CD8-positive, alpha-beta memory T cell (primary cell): ENCODE measurements around the gene POLR1C. TPM values are rescaled to one million over a fixed set of nuclear protein-coding genes. Genes with fewer than 3 reads are reported as not detected.
"Not testable (repeated sequence)": the region's sequence is repeated elsewhere in the genome, so short reads cannot be mapped to it uniquely, and the experiment has no call there.

Source experiments
- CTCF ChIA-PET: fragments of 350-600 bp; sonication (Branson Sonifier 250); formaldehyde crosslinking; loops from one replicate; lab custom pipeline; 2021; ENCODE audit warnings: antibody characterized with exemption; lab: Charles Lee
- POLR2A ChIA-PET: fragments of 350-600 bp; sonication (Branson Sonifier 250); formaldehyde crosslinking; loops from one replicate; lab custom pipeline; 2021; ENCODE audit warnings: antibody characterized with exemption; lab: Charles Lee
- DNase-seq, 5 donors: peaks; one replicate each; pipeline versions ENCODE4 v3.0.0 to v3.0.0-alpha.2; 2020 to 2022; ENCODE audit warnings: mixed read lengths in 1 of 5
- H3K27ac ChIP-seq: one replicate; pipeline ENCODE4 v1.7.0; 2013; ENCODE audit warnings: low read depth, mild to moderate bottlenecking, low read length, moderate library complexity
- H3K27me3 ChIP-seq: 2 replicates; pipeline ENCODE4 v1.7.0; 2013; ENCODE audit warnings: low read length, mild to moderate bottlenecking; ENCODE audit not compliant: insufficient read depth, poor library complexity, severe bottlenecking
- H3K36me3 ChIP-seq: 2 replicates; pipeline ENCODE4 v1.7.0; 2013; ENCODE audit warnings: mild to moderate bottlenecking, low read length, moderate library complexity; ENCODE audit not compliant: insufficient read depth
- H3K4me1 ChIP-seq: 2 replicates; pipeline ENCODE4 v1.7.0; 2013; ENCODE audit warnings: mild to moderate bottlenecking, low read length, moderate library complexity; ENCODE audit not compliant: insufficient read depth
- H3K4me3 ChIP-seq: 2 replicates; pipeline ENCODE4 v1.7.0; 2013; ENCODE audit warnings: mild to moderate bottlenecking, low read length
- H3K9me3 ChIP-seq: 2 replicates; pipeline ENCODE4 v1.7.0; 2013; ENCODE audit warnings: mild to moderate bottlenecking, low read length
- H3K27ac Mint-ChIP-seq, 8 donors: one replicate each; pipeline ENCODE4 v1.8.0; 2020 to 2021; ENCODE audit warnings: mixed read lengths in 8 of 8, mild to moderate bottlenecking in 6 of 8, inconsistent platforms in 3 of 8, moderate library complexity in 3 of 8
- H3K27me3 Mint-ChIP-seq, 2 donors: one replicate each; pipeline ENCODE4 v1.8.0; 2020 to 2021; ENCODE audit warnings: mixed read lengths in 2 of 2, mild to moderate bottlenecking in 1 of 2, moderate library complexity in 1 of 2
- H3K36me3 Mint-ChIP-seq, 3 donors: one replicate each; pipeline ENCODE4 v1.8.0; 2020 to 2021; ENCODE audit warnings: mixed read lengths in 3 of 3, inconsistent platforms in 1 of 3, mild to moderate bottlenecking in 1 of 3
- H3K4me1 Mint-ChIP-seq, 3 donors: one replicate each; pipeline ENCODE4 v1.8.0; 2020 to 2021; ENCODE audit warnings: mixed read lengths in 3 of 3, inconsistent platforms in 1 of 3, mild to moderate bottlenecking in 1 of 3
- H3K4me3 Mint-ChIP-seq, 7 donors: one replicate each; pipeline ENCODE4 v1.8.0; 2020 to 2021; ENCODE audit warnings: mixed read lengths in 7 of 7, mild to moderate bottlenecking in 6 of 7, moderate library complexity in 4 of 7, inconsistent platforms in 2 of 7
- H3K9me3 Mint-ChIP-seq, 5 donors: one replicate each; pipeline ENCODE4 v1.8.0; 2020 to 2022; ENCODE audit warnings: mixed read lengths in 5 of 5, mild to moderate bottlenecking in 3 of 5, moderate library complexity in 2 of 5, inconsistent platforms in 1 of 5
- polyA plus RNA-seq: library from polyadenylated mRNA; unstranded; fragments of 300-500 nt; fragmentation: Illumina TruSeq; gene quantifications from one replicate; pipeline ENCODE4 v1.2.3, GENCODE V29; 2021
- total RNA-seq, 2 experiments: library from RNA; stranded (reverse); gene quantifications; one replicate each; pipeline ENCODE4 v1.2.3, GENCODE V29; 2021

POLR1C gene, protein sequence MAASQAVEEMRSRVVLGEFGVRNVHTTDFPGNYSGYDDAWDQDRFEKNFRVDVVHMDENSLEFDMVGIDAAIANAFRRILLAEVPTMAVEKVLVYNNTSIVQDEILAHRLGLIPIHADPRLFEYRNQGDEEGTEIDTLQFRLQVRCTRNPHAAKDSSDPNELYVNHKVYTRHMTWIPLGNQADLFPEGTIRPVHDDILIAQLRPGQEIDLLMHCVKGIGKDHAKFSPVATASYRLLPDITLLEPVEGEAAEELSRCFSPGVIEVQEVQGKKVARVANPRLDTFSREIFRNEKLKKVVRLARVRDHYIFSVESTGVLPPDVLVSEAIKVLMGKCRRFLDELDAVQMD
- total RNA-seq (100 to 1,000 TPM; 122 to 124 TPM), polyA plus RNA-seq (19.6 TPM)

- peaks cover 43% of the 10 kb centered on the region for H3K36me3 ChIP-seq
- Mint-ChIP-seq H3K4me1 (peaks cover 11 to 37% (median 26%) of the 10 kb centered on the region in 3 donors), H3K4me3 (no peak within 1 kb of the TSS), H3K27me3 (peaks cover 0 to 2% of the 10 kb centered on the region in 2 donors), H3K36me3 (peaks cover 8 to 30% (median 9%) of the 10 kb centered on the region in 3 donors), H3K9me3 (no peaks in the 10 kb centered on the region), H3K27ac (no peak within 1 kb of the TSS)
- H3K27me3 ChIP-seq = no peaks in the 10 kb centered on the region
- peak within 1 kb of the TSS; percentile 99 for H3K4me3 ChIP-seq
- peak; percentile 94 to 98 (median 95) for DNase-seq
- POLR2A ChIA-PET = interaction anchor here (0.6 to 1.7 kb wide), 7 partner anchors 9 to 353 kb away, joined by 3 to 8 read pairs (median 3); partner anchors contain the start of genes ABCC10 and TJAP1
- peak within 1 kb of the TSS; percentile 91 for H3K27ac ChIP-seq
- peaks cover 41% of the 10 kb centered on the region for H3K4me1 ChIP-seq
- no peaks in the 10 kb centered on the region for H3K9me3 ChIP-seq
- CTCF ChIA-PET = interaction anchor here (1.0 to 2.7 kb wide), 4 partner anchors 11 to 253 kb away, joined by 3 to 24 read pairs (median 3); partner anchors contain the start of genes ABCC10 and TJAP1
These were observed at the start of gene POLR1C, which contains the start of gene YIPF3 for GRCh38 chr6:43516697-43517504. Gene POLR1C (plus strand): TSS chr6:43517089. CDS start chr6:43517110, 21 bp downstream. Gene YIPF3 (minus strand): TSS chr6:43516926. CDS start chr6:43516807, 119 bp downstream.

DNA sequence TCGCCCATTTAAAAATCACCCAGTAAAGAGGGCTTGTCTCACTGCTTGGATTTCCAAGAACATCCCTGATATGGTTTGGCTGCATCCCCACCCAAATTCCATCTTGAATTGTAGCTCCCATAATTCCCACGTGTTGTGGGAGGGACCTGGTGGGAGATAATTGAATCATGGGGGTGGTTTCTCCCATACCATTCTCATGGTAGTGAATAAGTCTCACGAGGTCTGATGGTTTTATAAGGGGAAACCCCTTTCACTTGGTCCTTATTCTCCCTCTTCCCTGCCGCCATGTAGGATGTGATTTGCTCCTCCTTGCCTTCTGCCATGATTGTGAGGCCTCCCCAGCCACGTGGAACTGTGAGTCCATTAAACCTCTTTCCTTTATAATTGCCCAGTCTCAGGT is 49.6 kb upstream of the POLR1C start:
- DNase-seq, H3K27ac Mint-ChIP-seq, H3K4me3 ChIP-seq, H3K9me3 Mint-ChIP-seq, H3K4me1 Mint-ChIP-seq, POLR2A ChIA-PET, H3K36me3 ChIP-seq, H3K9me3 ChIP-seq, H3K4me1 ChIP-seq, H3K36me3 Mint-ChIP-seq, H3K4me3 Mint-ChIP-seq, H3K27ac ChIP-seq: not testable (repeated sequence)
- CTCF ChIA-PET = interaction anchor here (1.2 kb wide), 1 partner anchor 237 kb away, joined by 3 read pairs; no protein-coding TSS in a partner anchor
- H3K27me3 Mint-ChIP-seq = peaks cover 34 to 48% of the 10 kb centered on the region in 2 donors
- peaks cover 11% of the 10 kb centered on the region for H3K27me3 ChIP-seq

GRCh38 chr6:43467752-43468151 is 49.1 kb upstream of the POLR1C start:
- Histone ChIP-seq H3K27me3 (peaks cover 11% of the 10 kb centered on the region), H3K36me3 (no peaks in the 10 kb centered on the region), H3K9me3 (no peaks in the 10 kb centered on the region), H3K4me3 (no peak overlapping the region), H3K4me1 (no peaks in the 10 kb centered on the region), H3K27ac (no peak overlapping the region)
- no peaks in the 10 kb centered on the region for H3K36me3 Mint-ChIP-seq
- ChIA-PET CTCF (interaction anchor here (1.2 kb wide), 1 partner anchor 238 kb away, joined by 3 read pairs; no protein-coding TSS in a partner anchor), POLR2A (no interaction called here)
- no peaks in the 10 kb centered on the region for H3K9me3 Mint-ChIP-seq
- no peak overlapping the region for H3K4me3 Mint-ChIP-seq
- peaks cover 31 to 43% of the 10 kb centered on the region in 2 donors for H3K27me3 Mint-ChIP-seq
- H3K4me1 Mint-ChIP-seq = no peaks in the 10 kb centered on the region
- H3K27ac Mint-ChIP-seq = peak overlapping the region in 1 of 8 donors; percentile 54
- DNase-seq = no peak

GRCh38 chr6:43468240-43468639 is 48.6 kb upstream of the POLR1C start:
- CTCF ChIA-PET = interaction anchor here (1.2 kb wide), 1 partner anchor 238 kb away, joined by 3 read pairs; no protein-coding TSS in a partner anchor
- Histone ChIP-seq H3K27me3 (peaks cover 11% of the 10 kb centered on the region), H3K36me3 (no peaks in the 10 kb centered on the region), H3K27ac (no peak overlapping the region), H3K4me3 (no peak overlapping the region), H3K4me1 (no peaks in the 10 kb centered on the region), H3K9me3 (no peaks in the 10 kb centered on the region)
- H3K27me3 Mint-ChIP-seq = peaks cover 28 to 39% of the 10 kb centered on the region in 2 donors
- no peaks in the 10 kb centered on the region for H3K36me3 Mint-ChIP-seq
- no peaks in the 10 kb centered on the region for H3K4me1 Mint-ChIP-seq
- H3K9me3 Mint-ChIP-seq = no peaks in the 10 kb centered on the region
- POLR2A ChIA-PET = no interaction called here
- no peak overlapping the region for H3K27ac Mint-ChIP-seq
- DNase-seq = no peak
- H3K4me3 Mint-ChIP-seq = no peak overlapping the region

GRCh38 chr6:43468748-43469681 is 47.9 kb upstream of the POLR1C start:
- H3K27ac Mint-ChIP-seq = peak overlapping the region in 1 of 8 donors; percentile 41
- no peaks in the 10 kb centered on the region for H3K4me1 Mint-ChIP-seq
- H3K4me3 Mint-ChIP-seq = no peak overlapping the region
- H3K36me3 Mint-ChIP-seq = no peaks in the 10 kb centered on the region
- H3K9me3 Mint-ChIP-seq = no peaks in the 10 kb centered on the region
- DNase-seq = no peak
- ChIA-PET POLR2A (no interaction called here), CTCF (interaction anchor here (0.9 to 1.2 kb wide), 2 partner anchors 10 to 239 kb away, joined by 3 to 4 read pairs; no protein-coding TSS in a partner anchor)
- Histone ChIP-seq H3K27me3 (peaks cover 11% of the 10 kb centered on the region), H3K27ac (no peak overlapping the region), H3K4me3 (no peak overlapping the region), H3K4me1 (no peaks in the 10 kb centered on the region), H3K36me3 (no peaks in the 10 kb centered on the region), H3K9me3 (no peaks in the 10 kb centered on the region)
- peaks cover 23 to 39% of the 10 kb centered on the region in 2 donors for H3K27me3 Mint-ChIP-seq

DNA sequence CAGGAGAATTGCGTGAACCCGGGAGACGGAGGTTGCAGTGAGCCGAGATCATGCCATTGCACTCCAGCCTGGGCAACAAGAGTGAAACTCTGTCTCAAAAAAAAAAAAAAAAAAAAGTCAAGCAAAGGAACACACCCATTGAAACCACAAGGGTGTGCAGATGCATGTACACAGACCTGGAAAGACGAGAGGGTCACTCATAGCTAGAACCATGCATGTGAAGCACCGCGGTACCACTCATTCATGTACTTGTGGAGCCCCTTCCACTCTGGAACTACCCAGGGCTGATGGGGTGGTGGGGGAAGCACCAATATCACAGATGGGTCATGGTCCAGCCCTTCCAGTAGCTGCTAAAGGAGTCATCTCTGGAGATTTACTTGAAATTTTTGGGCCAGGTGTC is 46.9 kb upstream of the POLR1C start:
- Mint-ChIP-seq H3K27ac (no peak overlapping the region), H3K36me3 (no peaks in the 10 kb centered on the region), H3K4me3 (no peak overlapping the region), H3K4me1 (no peaks in the 10 kb centered on the region), H3K9me3 (no peaks in the 10 kb centered on the region), H3K27me3 (peaks cover 19 to 39% of the 10 kb centered on the region in 2 donors)
- POLR2A ChIA-PET = no interaction called here
- Histone ChIP-seq H3K27ac (no peak overlapping the region), H3K4me3 (no peak overlapping the region), H3K36me3 (no peaks in the 10 kb centered on the region), H3K9me3 (no peaks in the 10 kb centered on the region), H3K27me3 (peaks cover 11% of the 10 kb centered on the region), H3K4me1 (no peaks in the 10 kb centered on the region)
- CTCF ChIA-PET = interaction anchor here (0.9 to 1.6 kb wide), 2 partner anchors 11 to 37 kb away, joined by 4 to 5 read pairs; no protein-coding TSS in a partner anchor
- no peak for DNase-seq

- Mint-ChIP-seq H3K9me3 (no peaks in the 10 kb centered on the region), H3K36me3 (no peaks in the 10 kb centered on the region), H3K27me3 (peaks cover 13 to 31% of the 10 kb centered on the region in 2 donors), H3K4me1 (peaks cover 0 to 1% (median under 1%) of the 10 kb centered on the region in 3 donors), H3K27ac (no peak overlapping the region), H3K4me3 (no peak overlapping the region)
- H3K4me1 ChIP-seq = no peaks in the 10 kb centered on the region
- no peak for DNase-seq
- no peaks in the 10 kb centered on the region for H3K36me3 ChIP-seq
- CTCF ChIA-PET = interaction anchor here (1.0 to 1.6 kb wide), 2 partner anchors 25 to 36 kb away, joined by 3 to 5 read pairs; no protein-coding TSS in a partner anchor
- POLR2A ChIA-PET = no interaction called here
- no peak overlapping the region for H3K27ac ChIP-seq
- H3K9me3 ChIP-seq = no peaks in the 10 kb centered on the region
- no peak overlapping the region for H3K4me3 ChIP-seq
- peaks cover 11% of the 10 kb centered on the region for H3K27me3 ChIP-seq
These were observed 45.5 kb upstream of the POLR1C start for GRCh38 chr6:43471399-43471798.
